HG03039 (cell line): Measurements from ENCODE around the gene EPC2.
"Not testable (repeated sequence)": the region's sequence is repeated elsewhere in the genome, so short reads cannot be mapped to it uniquely, and the experiment has no call there.

Experiments used
- ATAC-seq: cut with Tn5 transposase; IDR thresholded peaks from one replicate; pipeline ENCODE4 v1.9.1; 2021; ENCODE audit warnings: mild to moderate bottlenecking, moderate library complexity; ENCODE audit not compliant: unreplicated experiment

EPC2 gene

GRCh38 chr2:148721991-148722777 lies 77.6 kb downstream of the EPC2 start:
- no peak for ATAC-seq

DNA sequence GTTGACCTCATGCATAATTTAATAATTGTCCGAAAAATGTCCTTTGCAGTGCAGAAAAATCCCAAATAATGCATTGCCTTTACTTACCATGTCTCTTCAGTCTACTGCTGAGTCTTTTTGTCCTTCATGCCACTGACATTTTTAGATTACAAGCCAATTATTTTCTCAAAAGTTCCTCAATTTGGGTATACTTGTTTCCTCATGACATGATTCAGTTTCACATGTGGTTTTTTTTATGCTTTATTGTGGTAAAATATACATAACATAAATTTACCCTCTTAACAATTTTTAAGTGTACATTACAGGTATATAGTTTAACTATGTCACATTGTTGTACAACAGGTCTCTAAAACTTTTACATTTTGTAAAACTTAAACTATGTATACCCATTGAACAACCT lies 81.0 kb downstream of the EPC2 start:
- no peak for ATAC-seq

DNA sequence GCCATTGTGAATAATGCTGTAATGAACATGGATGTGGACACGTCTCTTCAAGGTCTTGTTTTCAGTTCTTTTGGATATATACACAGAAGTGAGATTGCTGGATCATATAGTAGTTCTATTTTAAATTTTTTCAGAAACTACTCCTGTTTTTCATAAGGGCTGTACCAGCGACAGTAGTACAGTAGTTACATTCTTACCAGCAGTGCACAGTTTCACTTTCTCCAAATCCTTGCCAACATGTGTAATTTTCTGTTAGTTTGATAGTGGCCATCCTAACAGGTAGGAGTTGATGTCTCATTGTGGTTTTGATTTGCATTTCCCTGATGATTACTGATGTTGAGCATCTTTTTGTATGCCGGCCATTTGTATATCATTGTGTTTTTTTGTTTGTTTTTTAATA lies 81.7 kb downstream of the EPC2 start:
- peak; percentile 72 for ATAC-seq

DNA sequence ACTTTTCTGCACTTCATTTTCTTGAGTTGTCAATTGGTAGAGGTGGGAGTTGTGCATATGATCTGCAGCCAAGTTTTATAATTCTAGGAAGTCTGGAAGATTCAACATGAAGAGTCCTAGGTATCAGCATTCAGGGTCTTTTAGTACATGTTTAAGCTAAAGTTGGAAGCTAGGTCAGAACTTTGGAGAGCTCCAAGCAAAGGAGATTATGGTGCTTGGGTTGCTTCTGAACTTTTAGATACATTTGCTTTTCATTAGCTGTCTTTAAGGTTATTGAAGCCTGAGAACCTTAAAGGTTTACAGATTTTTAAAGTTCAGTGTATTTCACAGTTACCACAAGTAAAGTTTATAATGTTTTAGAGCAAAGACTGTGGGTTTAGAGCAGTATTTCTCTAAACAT lies 85.5 kb downstream of the EPC2 start:
- no peak for ATAC-seq

DNA sequence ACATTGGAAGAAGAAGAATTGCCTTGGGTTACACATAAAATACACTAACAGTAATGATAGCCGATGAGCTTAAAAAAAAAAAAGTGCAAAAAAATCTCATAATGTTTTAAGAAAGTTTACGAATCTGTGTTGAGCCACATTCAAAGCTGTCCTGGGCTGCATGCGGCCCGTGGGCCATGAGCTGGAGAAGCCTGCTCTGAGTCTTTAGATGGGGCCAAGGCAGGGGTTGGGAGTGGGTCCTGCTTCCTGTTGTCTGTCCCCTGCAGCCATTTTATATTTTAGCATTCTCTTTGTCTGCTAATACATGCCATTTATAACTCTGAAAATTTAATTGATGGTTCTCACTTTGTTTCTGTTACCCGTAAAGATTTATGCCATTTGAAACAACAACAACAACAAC lies 93.2 kb downstream of the EPC2 start:
- ATAC-seq: no peak

DNA sequence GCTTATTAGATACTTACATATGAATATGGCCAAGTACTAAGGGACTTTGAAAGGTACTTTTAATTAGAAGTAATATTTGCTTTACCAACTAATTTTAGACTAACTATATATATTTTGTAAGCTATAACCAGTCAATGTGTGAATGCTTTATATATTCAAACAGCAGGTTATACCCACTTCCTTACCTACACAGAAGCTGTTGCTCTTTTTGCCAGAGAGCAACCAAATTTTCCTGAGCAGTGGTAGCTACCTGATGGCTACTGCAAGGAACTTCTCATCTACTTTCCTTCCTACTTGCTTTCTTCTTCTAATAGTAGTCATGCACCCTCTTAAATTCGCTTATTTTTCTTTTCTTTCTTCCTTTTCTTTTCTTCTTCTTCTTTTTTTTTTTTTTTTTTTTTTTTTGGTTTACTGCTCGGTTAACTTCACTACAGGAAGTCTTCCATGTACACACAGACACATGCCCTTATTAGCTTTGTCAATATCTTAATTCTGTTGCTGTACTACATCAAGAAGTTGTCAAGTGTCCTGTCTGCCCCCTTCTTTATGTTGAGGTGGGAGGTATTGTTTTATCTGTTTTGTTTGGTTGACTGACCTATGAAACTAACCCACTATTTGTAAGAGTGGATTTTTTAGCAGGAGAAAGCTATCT lies 95.0 kb downstream of the EPC2 start:
- ATAC-seq: no peak

GRCh38 chr2:148742373-148742772 lies 97.8 kb downstream of the EPC2 start:
- no peak for ATAC-seq

GRCh38 chr2:148745151-148745851 lies 100.8 kb downstream of the EPC2 start:
- ATAC-seq: no peak

GRCh38 chr2:148746973-148747372 lies 102.4 kb downstream of the EPC2 start:
- no peak for ATAC-seq

DNA sequence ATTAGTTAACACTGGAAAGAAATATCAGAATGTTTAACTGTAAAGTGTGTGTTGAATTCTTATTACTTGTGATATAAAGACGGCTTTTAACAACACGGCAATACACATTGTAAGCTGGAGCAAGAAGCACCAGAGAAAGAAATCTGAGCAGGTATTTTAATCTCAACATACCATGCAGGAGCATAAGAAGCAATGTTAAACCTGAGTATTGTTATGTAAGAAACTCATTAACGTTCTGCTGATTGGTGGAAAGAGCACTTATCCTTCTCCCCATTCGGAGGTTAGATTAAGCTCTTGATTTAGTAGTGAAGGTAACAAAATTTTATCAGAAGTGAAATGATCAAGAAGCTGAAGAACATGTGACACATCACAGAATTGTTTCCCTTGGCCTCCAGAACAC lies 107.4 kb downstream of the EPC2 start:
- ATAC-seq: no peak

DNA sequence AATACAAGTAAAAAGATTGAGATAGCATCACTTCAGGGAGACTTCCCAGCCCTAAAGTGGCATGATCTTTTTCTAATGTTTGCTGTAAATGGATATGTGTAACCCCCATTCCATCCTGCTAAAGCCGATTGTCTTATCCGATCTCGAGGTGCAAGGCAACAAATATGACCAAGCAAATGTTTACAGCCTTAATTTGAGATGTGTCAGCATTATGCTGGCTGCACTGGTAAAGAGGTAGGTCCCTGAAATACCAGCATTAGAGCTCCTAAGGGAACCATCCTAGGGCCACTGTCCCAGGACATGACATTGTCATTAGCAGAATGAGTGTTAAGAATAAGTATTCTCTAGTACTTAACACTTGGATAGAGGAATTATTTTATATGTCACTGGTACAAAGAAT lies 108.4 kb downstream of the EPC2 start:
- ATAC-seq: no peak

DNA sequence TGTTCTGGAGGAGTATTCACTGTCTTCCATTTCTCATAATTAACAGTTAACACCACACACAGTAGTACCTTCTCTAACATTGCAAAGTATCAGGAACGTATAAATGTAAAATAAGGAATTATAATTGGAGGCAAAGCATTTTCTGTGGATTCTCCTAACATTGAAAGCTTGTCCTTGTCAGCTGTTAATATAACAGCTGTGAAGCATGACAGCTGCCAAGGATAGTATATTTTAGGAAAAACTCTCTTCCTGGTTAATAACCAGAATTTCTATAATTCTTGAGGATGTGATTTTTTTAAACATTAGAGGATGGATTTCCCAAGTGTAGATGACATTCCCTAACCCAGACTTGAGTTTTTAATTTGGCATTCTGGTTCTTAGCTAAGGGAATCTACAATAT lies 110.3 kb downstream of the EPC2 start:
- no peak for ATAC-seq

DNA sequence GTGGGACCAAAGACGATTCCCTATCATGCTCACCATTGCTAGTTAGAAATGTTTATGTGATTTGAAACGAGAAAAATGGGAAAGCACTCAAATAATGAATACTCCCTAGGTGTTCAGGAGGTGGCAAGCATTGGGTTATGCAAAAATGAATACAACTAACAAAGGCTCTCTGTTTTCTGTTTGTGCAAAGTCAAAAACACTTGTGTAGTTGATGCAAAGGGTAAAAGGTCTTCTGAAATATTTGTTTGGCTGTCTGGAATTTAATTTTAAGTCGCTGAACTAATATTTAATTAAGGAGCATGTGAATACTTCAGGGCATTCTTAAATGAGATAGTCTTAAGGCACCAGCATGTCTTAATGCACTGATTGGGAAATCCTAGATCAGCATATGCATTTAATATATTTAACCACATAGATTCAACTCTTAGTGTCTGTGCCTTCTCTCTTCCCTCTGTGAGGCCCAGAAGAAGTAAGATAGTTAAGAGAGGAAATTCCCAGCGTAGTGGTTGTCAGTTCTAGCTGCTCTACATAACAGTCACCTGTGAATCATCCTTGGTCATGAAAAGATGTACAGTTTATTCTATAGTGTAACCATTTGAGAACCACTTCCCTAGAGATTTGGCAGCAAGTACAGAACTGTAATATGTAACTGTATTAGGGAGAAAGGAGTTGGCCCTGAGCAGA lies 111.9 kb downstream of the EPC2 start:
- ATAC-seq: no peak

DNA sequence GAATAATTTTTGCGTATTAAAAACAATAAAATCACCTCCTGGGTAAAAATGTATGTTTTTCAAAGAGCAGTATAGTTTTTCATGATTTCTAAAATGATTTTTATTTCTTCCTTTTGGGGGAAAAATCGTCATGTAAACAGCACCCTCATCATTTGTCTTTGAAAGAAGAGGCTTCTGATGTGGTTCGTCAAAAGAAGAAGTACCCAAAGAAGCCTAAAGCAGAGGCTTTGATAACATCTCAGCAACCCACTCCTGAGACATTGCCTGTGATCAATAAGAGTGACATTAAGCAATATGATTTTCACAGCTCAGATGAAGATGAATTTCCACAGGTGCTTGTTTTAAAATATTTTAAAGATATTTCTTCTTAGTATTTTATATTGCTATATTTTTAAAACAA lies 120.3 kb downstream of the EPC2 start:
- ATAC-seq: no peak

DNA sequence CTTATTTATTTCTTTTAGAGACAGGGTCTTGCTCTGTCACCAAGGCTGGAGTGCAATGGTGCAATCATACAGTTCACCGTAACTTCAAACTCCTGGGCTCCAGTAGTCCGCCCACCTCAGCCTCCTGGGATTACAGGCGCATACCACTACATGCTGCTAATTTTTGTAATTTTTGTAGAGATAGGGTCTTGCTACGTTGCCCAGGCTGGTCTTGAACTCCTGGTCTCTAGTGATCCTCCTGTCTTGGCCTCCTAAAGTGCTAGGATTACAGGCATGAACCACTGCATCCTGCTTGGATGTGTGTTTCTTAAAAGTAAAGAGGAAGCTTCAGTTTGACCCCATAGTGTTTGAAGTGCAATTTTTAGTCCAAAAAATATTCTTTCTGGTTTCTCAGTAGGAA lies 125.5 kb downstream of the EPC2 start:
- no peak for ATAC-seq

- ATAC-seq: no peak
These were observed 137.0 kb downstream of the EPC2 start for GRCh38 chr2:148781544-148781943.

DNA sequence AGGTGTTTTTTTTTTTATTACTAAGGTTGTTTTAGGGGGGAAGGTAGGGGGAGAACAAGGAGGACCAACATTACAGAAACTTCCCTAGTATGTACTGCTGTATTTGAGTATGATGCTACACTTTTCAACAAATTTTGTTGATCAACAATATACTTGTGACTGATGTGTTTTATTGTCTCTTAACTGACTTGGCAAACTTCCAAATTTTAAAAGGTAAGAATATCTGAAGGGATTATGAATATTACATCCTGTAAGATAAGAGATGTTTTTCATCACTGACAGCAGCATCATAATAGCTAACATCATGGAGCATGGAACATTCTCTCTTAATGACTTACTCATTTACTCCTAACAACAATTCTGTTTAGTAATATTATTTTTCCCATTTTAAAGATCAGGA lies 144.5 kb downstream of the EPC2 start:
- no peak for ATAC-seq

GRCh38 chr2:148790172-148790571 lies 145.6 kb downstream of the EPC2 start:
- not testable (repeated sequence) for ATAC-seq

DNA sequence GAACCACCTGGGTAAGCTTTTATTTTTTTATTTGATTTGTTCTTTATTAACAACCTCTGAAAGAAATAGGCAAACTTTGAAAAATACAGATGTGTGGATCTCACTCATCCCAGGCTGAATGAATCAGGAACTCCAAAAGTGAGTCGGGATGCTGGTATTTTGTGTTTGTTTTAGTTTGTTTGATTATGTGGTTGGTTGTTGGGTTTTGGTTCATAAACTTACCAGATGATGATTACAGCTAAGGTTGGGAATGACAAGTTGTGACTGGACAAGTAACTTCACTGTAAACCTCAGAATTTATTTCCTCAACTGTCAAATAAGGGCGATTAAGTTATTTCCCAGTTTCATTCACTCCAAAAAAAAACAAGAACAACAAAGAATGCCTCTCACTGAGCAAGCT lies 150.0 kb downstream of the EPC2 start:
- ATAC-seq: no peak

GRCh38 chr2:148796735-148797512 lies 152.4 kb downstream of the EPC2 start:
- no peak for ATAC-seq
